CD4-positive, alpha-beta T cell (primary cell): Measurements from ENCODE around the gene BNIP2. TPM values are rescaled to one million over a fixed set of nuclear protein-coding genes. Genes with fewer than 3 reads are reported as not detected.

Experiments
- ATAC-seq: fragments of 200-7000 bp; cut with Tn5 transposase; one replicate; pipeline ENCODE4 v1.10.0; 2022; ENCODE audit warnings: mild to moderate bottlenecking; ENCODE audit not compliant: poor library complexity
- CTCF ChIA-PET: fragments of 350-600 bp; sonication (Branson Sonifier 250); formaldehyde crosslinking; loops from one replicate; lab custom pipeline; 2021; ENCODE audit warnings: antibody characterized with exemption, inconsistent platforms; lab: Charles Lee
- POLR2A ChIA-PET: fragments of 350-600 bp; sonication (Branson Sonifier 250); formaldehyde crosslinking; loops from one replicate; lab custom pipeline; 2021; ENCODE audit warnings: antibody characterized with exemption, inconsistent platforms; lab: Charles Lee
- DNase-seq, 14 experiments: peaks; one replicate each; pipeline ENCODE4 v3.0.0-alpha.2; 2013 to 2020; ENCODE audit warnings: mixed read lengths in 2 of 14
- H3K27ac ChIP-seq, 2 donors: one replicate each; pipeline versions ENCODE4 v1.5.1 to v1.7.0; 2013; ENCODE audit warnings: low read length in 2 of 2, low read depth in 1 of 2, mild to moderate bottlenecking in 1 of 2
- H3K27me3 ChIP-seq, 2 experiments: 1 replicate in 1 of 2; 2 replicates in 1 of 2; pipeline versions ENCODE4 v1.6.1 to v1.7.0; 2013; ENCODE audit warnings: low read length in 2 of 2, control low read depth in 1 of 2, mild to moderate bottlenecking in 1 of 2, moderate library complexity in 1 of 2; ENCODE audit not compliant: insufficient read depth in 2 of 2, control insufficient read depth in 1 of 2
- H3K36me3 ChIP-seq: one replicate; pipeline ENCODE4 v1.6.1; 2013; ENCODE audit warnings: low read length, control low read depth; ENCODE audit not compliant: insufficient read depth
- H3K4me1 ChIP-seq: one replicate; pipeline ENCODE4 v1.6.1; 2013; ENCODE audit warnings: low read length, control low read depth; ENCODE audit not compliant: insufficient read depth
- H3K4me3 ChIP-seq: one replicate; pipeline ENCODE4 v1.5.1; 2013; ENCODE audit warnings: mild to moderate bottlenecking, low read length, moderate library complexity
- H3K9me3 ChIP-seq, 2 experiments: 1 replicate in 1 of 2; 2 replicates in 1 of 2; pipeline versions ENCODE4 v1.6.1 to v1.7.0; 2013; ENCODE audit warnings: low read length in 2 of 2, mild to moderate bottlenecking in 2 of 2, control low read depth in 1 of 2, moderate library complexity in 1 of 2; ENCODE audit not compliant: control insufficient read depth in 1 of 2, insufficient read depth in 1 of 2
- H3K27ac Mint-ChIP-seq: one replicate; pipeline ENCODE4 v1.8.0; 2020; ENCODE audit warnings: mixed read lengths
- H3K27me3 Mint-ChIP-seq: one replicate; pipeline ENCODE4 v1.8.0; 2021; ENCODE audit warnings: mixed read lengths
- H3K36me3 Mint-ChIP-seq: one replicate; pipeline ENCODE4 v1.8.0; 2021; ENCODE audit warnings: low read depth, mixed read lengths
- H3K4me1 Mint-ChIP-seq: one replicate; pipeline ENCODE4 v1.8.0; 2021; ENCODE audit warnings: low read depth, mixed read lengths
- H3K4me3 Mint-ChIP-seq: one replicate; pipeline ENCODE4 v1.8.0; 2020; ENCODE audit warnings: mild to moderate bottlenecking, mixed read lengths
- H3K9me3 Mint-ChIP-seq: one replicate; pipeline ENCODE4 v1.8.0; 2020; ENCODE audit warnings: mixed read lengths
- intact Hi-C, 2 experiments: fragments of 100-400 bp; cut with DNase I in 1 of 2; cut with micrococcal nuclease in 1 of 2; formaldehyde crosslinking; loops; one replicate each; pipeline versions ENCODE4 v1.15.1 to v1.9.0; 2023 to 2025; cut with DNase I, micrococcal nuclease
- total RNA-seq, 174 experiments: library from RNA in 2 of 174; stranded (reverse) in 2 of 174; gene quantifications; one replicate each; pipeline ENCODE4 v1.2.3 and lab custom pipeline; 2021 to 2026
- TF ChIP-seq, protein P1 (sequence below): fragments of 200-600 bp; IDR thresholded peaks from one replicate; pipeline ENCODE4 v1.8.0; 2022; ENCODE audit warnings: antibody characterized with exemption, mild to moderate bottlenecking

BNIP2 gene
- total RNA-seq, 2 experiments from 2014 or later: 109 TPM

DNA sequence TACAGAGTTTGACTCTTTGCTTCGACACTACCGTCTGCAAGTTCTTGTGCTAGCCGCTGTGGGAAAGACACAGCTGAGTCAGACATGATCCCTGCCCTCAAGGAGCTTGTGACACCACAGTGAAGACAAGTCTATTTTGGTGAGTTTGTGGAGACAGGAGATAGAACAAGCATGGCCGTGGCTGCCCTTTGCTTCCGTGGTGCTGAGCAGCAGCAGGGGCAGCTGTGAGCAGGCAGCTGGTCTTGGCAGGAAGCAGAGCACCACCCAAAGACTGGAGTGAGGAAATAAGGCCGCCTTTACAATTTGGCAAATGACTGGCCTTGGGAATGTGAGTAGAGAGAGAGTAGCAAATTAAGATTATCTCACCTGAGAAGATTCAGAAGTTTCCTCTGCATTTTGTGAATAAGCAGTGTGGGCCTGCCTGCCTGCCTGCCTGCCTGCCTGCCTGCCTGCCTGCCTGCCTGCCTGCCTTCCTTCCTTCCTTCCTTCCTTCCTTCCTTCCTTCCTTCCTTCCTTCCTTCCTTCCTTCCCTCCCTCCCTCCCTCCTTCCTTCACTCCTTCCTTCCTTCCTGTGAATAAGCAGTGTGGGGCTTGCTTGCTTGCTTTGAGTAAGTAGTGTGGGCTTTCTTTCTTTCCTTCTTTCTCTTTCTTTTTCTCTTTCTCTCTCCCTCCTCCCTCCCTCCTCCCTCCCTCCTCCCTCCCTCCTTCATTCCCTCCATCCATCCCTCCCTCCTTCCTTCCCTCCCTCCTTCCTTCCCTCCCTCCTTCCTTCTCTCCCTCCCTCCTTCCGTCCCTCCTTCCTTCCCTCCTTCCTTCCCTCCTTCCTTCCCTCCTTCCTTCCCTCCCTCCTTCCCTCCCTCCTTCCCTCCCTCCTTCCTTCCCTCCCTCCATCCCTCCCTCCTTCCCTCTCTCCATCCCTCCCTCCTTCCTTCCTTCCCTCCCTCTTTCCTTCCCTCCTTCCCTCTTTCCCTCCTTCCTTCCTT lies 79.1 kb downstream of the BNIP2 start:
- Mint-ChIP-seq H3K9me3 (peaks cover 2% of the 10 kb centered on the region), H3K27me3 (peaks cover 16% of the 10 kb centered on the region), H3K36me3 (no peaks in the 10 kb centered on the region), H3K4me3 (no peak overlapping the region), H3K4me1 (peaks cover 10% of the 10 kb centered on the region), H3K27ac (no peak overlapping the region)
- peaks cover 0 to 6% of the 10 kb centered on the region in 2 experiments for H3K9me3 ChIP-seq
- intact Hi-C loops: no loop called here
- peaks cover 0 to 3% of the 10 kb centered on the region in 2 experiments for H3K27me3 ChIP-seq
- peaks cover 2% of the 10 kb centered on the region for H3K4me1 ChIP-seq
- TF ChIP-seq, protein P1, sequence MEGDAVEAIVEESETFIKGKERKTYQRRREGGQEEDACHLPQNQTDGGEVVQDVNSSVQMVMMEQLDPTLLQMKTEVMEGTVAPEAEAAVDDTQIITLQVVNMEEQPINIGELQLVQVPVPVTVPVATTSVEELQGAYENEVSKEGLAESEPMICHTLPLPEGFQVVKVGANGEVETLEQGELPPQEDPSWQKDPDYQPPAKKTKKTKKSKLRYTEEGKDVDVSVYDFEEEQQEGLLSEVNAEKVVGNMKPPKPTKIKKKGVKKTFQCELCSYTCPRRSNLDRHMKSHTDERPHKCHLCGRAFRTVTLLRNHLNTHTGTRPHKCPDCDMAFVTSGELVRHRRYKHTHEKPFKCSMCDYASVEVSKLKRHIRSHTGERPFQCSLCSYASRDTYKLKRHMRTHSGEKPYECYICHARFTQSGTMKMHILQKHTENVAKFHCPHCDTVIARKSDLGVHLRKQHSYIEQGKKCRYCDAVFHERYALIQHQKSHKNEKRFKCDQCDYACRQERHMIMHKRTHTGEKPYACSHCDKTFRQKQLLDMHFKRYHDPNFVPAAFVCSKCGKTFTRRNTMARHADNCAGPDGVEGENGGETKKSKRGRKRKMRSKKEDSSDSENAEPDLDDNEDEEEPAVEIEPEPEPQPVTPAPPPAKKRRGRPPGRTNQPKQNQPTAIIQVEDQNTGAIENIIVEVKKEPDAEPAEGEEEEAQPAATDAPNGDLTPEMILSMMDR: no peak
- no peak overlapping the region for H3K27ac ChIP-seq
- ChIA-PET POLR2A (no interaction called here), CTCF (no interaction called here)
- no peak for ATAC-seq
- DNase-seq: no peak
- H3K36me3 ChIP-seq: no peaks in the 10 kb centered on the region
- no peak overlapping the region for H3K4me3 ChIP-seq

Other genes with a start within 250 kb of the BNIP2 start
- gene GCNT3, start 77.5 kb downstream of the BNIP2 start, total RNA-seq: not detected
- 10 to 100 TPM; 40.3 to 44.6 TPM for gene GTF2A2, start 31.8 kb downstream of the BNIP2 start, total RNA-seq